ENCODE results near the gene HOXD10. TPM values are rescaled to one million over a fixed set of nuclear protein-coding genes. Genes with fewer than 3 reads are reported as not detected.

The HOXD10 gene
- total and polyA plus RNA-seq, 5 donors from 2014 or later: not detected

GRCh38 chr2:176121190-176122051 is 4.8 kb downstream of the HOXD10 start:
- no peak for DNase-seq
- H3K36me3 ChIP-seq (ENCODE audit: control insufficient read depth, insufficient read depth, low read length): no peaks in the 10 kb centered on the region

GRCh38 chr2:176122052-176122682 is 5.6 kb downstream of the HOXD10 start:
- Histone ChIP-seq H3K27ac (ENCODE audit: insufficient read depth, low read length, poor library complexity, severe bottlenecking) (no peak overlapping the region), H3K36me3 (ENCODE audit: control insufficient read depth, insufficient read depth, low read length) (no peaks in the 10 kb centered on the region), H3K4me3 (ENCODE audit: low read depth, low read length) (no peak overlapping the region), H3K9me3 (ENCODE audit: control insufficient read depth in 2 of 2, low read length in 2 of 2) (peaks cover 3 to 7% of the 10 kb centered on the region in 2 experiments), H3K4me1 (ENCODE audit: control insufficient read depth, insufficient read depth, low read length, poor library complexity, severe bottlenecking) (peaks cover 11% of the 10 kb centered on the region), H3K27me3 (ENCODE audit: control insufficient read depth, insufficient read depth, low read length) (peaks cover 60% of the 10 kb centered on the region)
- H3K27ac Mint-ChIP-seq: no peak overlapping the region
- H3K4me3 Mint-ChIP-seq: peak overlapping the region in 3 of 4 donors; percentile 67 to 82 (median 68)
- DNase-seq (no peak), ATAC-seq (ENCODE audit: low read depth in 2 of 2) (no peak)
- H3K9me3 Mint-ChIP-seq: peaks cover 0 to 15% (median 3%) of the 10 kb centered on the region in 7 donors
- peaks cover 3% of the 10 kb centered on the region for H3K36me3 Mint-ChIP-seq
- H3K27me3 Mint-ChIP-seq: peaks cover 80% of the 10 kb centered on the region
- H3K4me1 Mint-ChIP-seq: peaks cover 7 to 15% (median 10%) of the 10 kb centered on the region in 4 donors

More at GRCh38 chr2:176121190-176122051, 4.8 kb downstream of the HOXD10 start:
- peaks cover 80% of the 10 kb centered on the region for H3K27me3 Mint-ChIP-seq
- H3K27ac Mint-ChIP-seq: no peak overlapping the region
- H3K4me1 ChIP-seq (ENCODE audit: control insufficient read depth, insufficient read depth, low read length, poor library complexity, severe bottlenecking): peaks cover 11% of the 10 kb centered on the region
- ATAC-seq (ENCODE audit: low read depth in 2 of 2): no peak
- H3K27me3 ChIP-seq (ENCODE audit: control insufficient read depth, insufficient read depth, low read length): peaks cover 61% of the 10 kb centered on the region
- H3K4me3 ChIP-seq (ENCODE audit: low read depth, low read length): no peak overlapping the region
- H3K36me3 Mint-ChIP-seq: peaks cover 3% of the 10 kb centered on the region
- H3K4me1 Mint-ChIP-seq: peaks cover 6 to 11% (median 8%) of the 10 kb centered on the region in 4 donors
- no peak overlapping the region for H3K27ac ChIP-seq (ENCODE audit: insufficient read depth, low read length, poor library complexity, severe bottlenecking)
- H3K9me3 ChIP-seq (ENCODE audit: control insufficient read depth in 2 of 2, low read length in 2 of 2): peaks cover 7 to 10% of the 10 kb centered on the region in 2 experiments
- peak overlapping the region in 2 of 4 donors; percentile 40 to 50 for H3K4me3 Mint-ChIP-seq
- peaks cover 0 to 15% (median 3%) of the 10 kb centered on the region in 7 donors for H3K9me3 Mint-ChIP-seq

- Histone ChIP-seq H3K27me3 (ENCODE audit: control insufficient read depth, insufficient read depth, low read length) (peaks cover 63% of the 10 kb centered on the region), H3K27ac (ENCODE audit: insufficient read depth, low read length, poor library complexity, severe bottlenecking) (no peak within 1 kb of the TSS), H3K4me1 (ENCODE audit: control insufficient read depth, insufficient read depth, low read length, poor library complexity, severe bottlenecking) (peaks cover 11% of the 10 kb centered on the region), H3K9me3 (ENCODE audit: control insufficient read depth in 2 of 2, low read length in 2 of 2) (peaks cover 0 to 7% of the 10 kb centered on the region in 2 experiments), H3K4me3 (ENCODE audit: low read depth, low read length) (no peak within 1 kb of the TSS), H3K36me3 (ENCODE audit: control insufficient read depth, insufficient read depth, low read length) (no peaks in the 10 kb centered on the region)
- no peak within 1 kb of the TSS for H3K27ac Mint-ChIP-seq
- peaks cover 80% of the 10 kb centered on the region for H3K27me3 Mint-ChIP-seq
- peaks cover 7 to 16% (median 14%) of the 10 kb centered on the region in 4 donors for H3K4me1 Mint-ChIP-seq
- ATAC-seq (ENCODE audit: low read depth in 2 of 2): no peak
- peaks cover 0 to 14% (median 3%) of the 10 kb centered on the region in 7 donors for H3K9me3 Mint-ChIP-seq
- H3K36me3 Mint-ChIP-seq: peaks cover 3% of the 10 kb centered on the region
- peak within 1 kb of the TSS; percentile 53 to 82 (median 68) for H3K4me3 Mint-ChIP-seq
- no peak for DNase-seq
Measured at GRCh38 chr2:176122683-176123410, 6.3 kb downstream of the HOXD10 start, which contains the start of gene HOXD9. HOXD9 (plus strand) TSS chr2:176122719; CDS start chr2:176122769, 50 bp downstream.

GRCh38 chr2:176123411-176124109 is 7.0 kb downstream of the HOXD10 start:
- DNase-seq: no peak
- no peak for ATAC-seq (ENCODE audit: low read depth in 2 of 2)
- Histone ChIP-seq H3K27me3 (ENCODE audit: control insufficient read depth, insufficient read depth, low read length) (peaks cover 63% of the 10 kb centered on the region), H3K9me3 (ENCODE audit: control insufficient read depth in 2 of 2, low read length in 2 of 2) (peaks cover 0 to 7% of the 10 kb centered on the region in 2 experiments), H3K4me3 (ENCODE audit: low read depth, low read length) (no peak overlapping the region), H3K27ac (ENCODE audit: insufficient read depth, low read length, poor library complexity, severe bottlenecking) (no peak overlapping the region), H3K36me3 (ENCODE audit: control insufficient read depth, insufficient read depth, low read length) (no peaks in the 10 kb centered on the region), H3K4me1 (ENCODE audit: control insufficient read depth, insufficient read depth, low read length, poor library complexity, severe bottlenecking) (peaks cover 12% of the 10 kb centered on the region)
- H3K9me3 Mint-ChIP-seq: peaks cover 0 to 13% (median 3%) of the 10 kb centered on the region in 7 donors
- H3K27me3 Mint-ChIP-seq: peaks cover 80% of the 10 kb centered on the region
- no peak overlapping the region for H3K27ac Mint-ChIP-seq
- peaks cover 11 to 23% (median 17%) of the 10 kb centered on the region in 4 donors for H3K4me1 Mint-ChIP-seq
- peaks cover 3% of the 10 kb centered on the region for H3K36me3 Mint-ChIP-seq
- peak overlapping the region; percentile 15 to 61 (median 40) for H3K4me3 Mint-ChIP-seq

GRCh38 chr2:176124110-176124946 is 7.8 kb downstream of the HOXD10 start:
- peaks cover 0 to 4% of the 10 kb centered on the region in 2 experiments for H3K9me3 ChIP-seq (ENCODE audit: control insufficient read depth in 2 of 2, low read length in 2 of 2)
- Mint-ChIP-seq H3K27ac (peak overlapping the region in 1 of 3 donors; percentile 39), H3K9me3 (peaks cover 0 to 14% (median 0%) of the 10 kb centered on the region in 7 donors), H3K27me3 (peaks cover 81% of the 10 kb centered on the region), H3K4me1 (peaks cover 6 to 26% (median 19%) of the 10 kb centered on the region in 4 donors), H3K4me3 (peak overlapping the region in 3 of 4 donors; percentile 17 to 61 (median 53)), H3K36me3 (no peaks in the 10 kb centered on the region)
- no peaks in the 10 kb centered on the region for H3K36me3 ChIP-seq (ENCODE audit: control insufficient read depth, insufficient read depth, low read length)
- no peak overlapping the region for H3K4me3 ChIP-seq (ENCODE audit: low read depth, low read length)
- ATAC-seq (ENCODE audit: low read depth in 2 of 2) (no peak), DNase-seq (no peak)
- H3K27me3 ChIP-seq (ENCODE audit: control insufficient read depth, insufficient read depth, low read length): peaks cover 59% of the 10 kb centered on the region
- no peak overlapping the region for H3K27ac ChIP-seq (ENCODE audit: insufficient read depth, low read length, poor library complexity, severe bottlenecking)
- H3K4me1 ChIP-seq (ENCODE audit: control insufficient read depth, insufficient read depth, low read length, poor library complexity, severe bottlenecking): peaks cover 19% of the 10 kb centered on the region

GRCh38 chr2:176124947-176125771 is 8.6 kb downstream of the HOXD10 start:
- Mint-ChIP-seq H3K9me3 (peaks cover 0 to 14% (median 0%) of the 10 kb centered on the region in 7 donors), H3K4me1 (peaks cover 6 to 28% (median 19%) of the 10 kb centered on the region in 4 donors), H3K27me3 (peaks cover 74% of the 10 kb centered on the region), H3K27ac (no peak overlapping the region), H3K4me3 (no peak overlapping the region), H3K36me3 (no peaks in the 10 kb centered on the region)
- DNase-seq: no peak
- Histone ChIP-seq H3K4me1 (ENCODE audit: control insufficient read depth, insufficient read depth, low read length, poor library complexity, severe bottlenecking) (peaks cover 26% of the 10 kb centered on the region), H3K9me3 (ENCODE audit: control insufficient read depth in 2 of 2, low read length in 2 of 2) (peaks cover 0 to under 1% of the 10 kb centered on the region in 2 experiments), H3K27me3 (ENCODE audit: control insufficient read depth, insufficient read depth, low read length) (peaks cover 51% of the 10 kb centered on the region), H3K36me3 (ENCODE audit: control insufficient read depth, insufficient read depth, low read length) (no peaks in the 10 kb centered on the region), H3K27ac (ENCODE audit: insufficient read depth, low read length, poor library complexity, severe bottlenecking) (no peak overlapping the region), H3K4me3 (ENCODE audit: low read depth, low read length) (no peak overlapping the region)
- no peak for ATAC-seq (ENCODE audit: low read depth in 2 of 2)

Data from CD4-positive, CD25-positive, alpha-beta regulatory T cell (primary cell).